ENCODE data around the gene AATK.
A peak's percentile ranks its signal among the peaks of the same experiment; 100 is the strongest.

The AATK gene

GRCh38 chr17:81195941-81196495, 30.0 kb upstream of the AATK start:
- DNase-seq (ENCODE audit: low spot score), result no peak

GRCh38 chr17:81194941-81195901, 29.2 kb upstream of the AATK start:
- no peak for DNase-seq (ENCODE audit: low spot score)

- no peak for DNase-seq (ENCODE audit: low spot score)
Measured at GRCh38 chr17:81194225-81194760, 28.3 kb upstream of the AATK start.

- no peak for DNase-seq (ENCODE audit: low spot score)
Measured at GRCh38 chr17:81193470-81194224, 27.6 kb upstream of the AATK start.

- no peak for DNase-seq (ENCODE audit: low spot score)
Measured at GRCh38 chr17:81193051-81193410, 27.0 kb upstream of the AATK start.

DNA sequence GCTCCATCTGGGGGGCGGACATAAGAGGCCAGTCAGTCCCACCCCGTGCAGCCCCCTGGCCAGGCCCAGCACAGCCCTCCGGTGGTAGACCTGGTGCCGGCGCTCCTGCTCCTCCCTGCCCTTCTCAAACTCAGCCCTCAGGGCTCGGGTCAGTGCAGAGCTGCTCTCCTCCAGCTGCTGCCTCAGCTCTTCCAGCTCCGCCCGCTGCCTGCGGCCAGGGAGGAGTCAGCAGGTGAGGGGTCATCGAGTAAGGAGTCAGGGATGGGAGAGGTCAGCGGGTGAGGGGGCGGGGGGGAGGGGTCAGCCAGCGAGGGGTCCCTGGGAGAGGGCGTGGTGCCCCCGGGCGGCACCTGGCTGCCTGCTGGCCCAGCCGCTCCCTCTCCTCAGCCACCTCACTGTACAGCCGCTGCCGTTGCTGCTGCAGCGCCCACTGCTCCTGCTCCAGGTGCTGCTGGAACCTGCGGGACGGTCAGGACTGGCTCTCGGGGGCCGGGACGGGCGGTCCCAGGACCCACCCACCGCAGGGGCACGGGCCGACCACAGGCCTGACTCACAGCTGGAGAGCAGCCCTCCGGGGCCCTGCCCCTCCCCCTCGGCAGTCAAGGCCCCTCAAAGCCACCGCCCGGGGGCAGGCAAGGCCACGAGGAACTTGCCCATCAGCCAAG, 26.5 kb upstream of the AATK start:
- DNase-seq (ENCODE audit: low spot score), result peak; percentile 55

GRCh38 chr17:81191646-81192045, 25.6 kb upstream of the AATK start:
- DNase-seq (ENCODE audit: low spot score), result no peak

- no peak for DNase-seq (ENCODE audit: low spot score)
Measured at GRCh38 chr17:81191116-81191515, 25.1 kb upstream of the AATK start.

GRCh38 chr17:81190591-81190990, 24.6 kb upstream of the AATK start:
- DNase-seq (ENCODE audit: low spot score), result no peak

- DNase-seq (ENCODE audit: low spot score), result peak; percentile 78
Measured at GRCh38 chr17:81189670-81190530, 23.9 kb upstream of the AATK start.

DNA sequence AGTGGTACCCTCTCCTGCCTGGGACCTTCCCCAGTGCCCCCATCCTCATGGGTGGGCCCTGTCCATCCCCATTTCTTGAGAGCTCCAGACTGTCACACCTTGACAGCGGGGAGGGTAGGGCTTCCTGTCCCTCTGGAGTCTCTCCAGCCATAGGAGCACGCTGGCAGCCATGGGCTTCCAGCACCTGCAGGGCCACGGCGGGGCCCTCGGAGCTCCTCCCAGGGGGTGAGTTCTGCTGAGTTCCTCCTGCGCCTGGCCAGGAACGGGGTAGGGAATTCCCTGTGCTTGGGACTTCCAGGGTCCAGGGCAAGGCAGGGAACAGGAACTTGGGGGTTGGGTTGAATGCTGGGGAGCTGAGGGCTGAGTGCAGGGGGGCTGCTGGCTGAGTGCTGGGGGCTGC, 23.0 kb upstream of the AATK start:
- no peak for DNase-seq (ENCODE audit: low spot score)

- DNase-seq (ENCODE audit: low spot score), result no peak
Measured at GRCh38 chr17:81188491-81188840, 22.4 kb upstream of the AATK start.

GRCh38 chr17:81187586-81188490, 21.8 kb upstream of the AATK start:
- no peak for DNase-seq (ENCODE audit: low spot score)

DNA sequence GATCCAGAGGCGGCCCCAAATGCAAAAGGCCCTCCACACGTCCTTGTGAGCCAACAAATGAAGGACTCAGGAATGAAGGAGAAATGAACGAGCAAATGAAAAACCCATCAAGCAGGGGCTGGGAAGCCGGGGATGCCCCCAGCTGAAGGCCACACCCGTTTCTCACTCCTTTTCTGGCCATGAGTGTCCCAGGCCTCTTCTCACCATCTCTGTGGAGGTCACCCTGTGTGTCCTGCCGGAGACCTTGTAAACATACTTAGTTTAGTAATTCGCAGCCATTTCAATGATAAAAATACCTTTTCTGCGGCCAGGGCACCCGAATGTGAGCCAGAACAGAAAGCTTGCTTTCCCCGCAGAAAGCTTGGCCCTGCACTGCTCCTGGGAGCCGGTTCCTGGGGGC, 21.1 kb upstream of the AATK start:
- no peak for DNase-seq (ENCODE audit: low spot score)

GRCh38 chr17:81186203-81186602, 20.2 kb upstream of the AATK start:
- no peak for DNase-seq (ENCODE audit: low spot score)

GRCh38 chr17:81184555-81184954, 18.5 kb upstream of the AATK start:
- DNase-seq (ENCODE audit: low spot score), result peak; percentile 78

DNA sequence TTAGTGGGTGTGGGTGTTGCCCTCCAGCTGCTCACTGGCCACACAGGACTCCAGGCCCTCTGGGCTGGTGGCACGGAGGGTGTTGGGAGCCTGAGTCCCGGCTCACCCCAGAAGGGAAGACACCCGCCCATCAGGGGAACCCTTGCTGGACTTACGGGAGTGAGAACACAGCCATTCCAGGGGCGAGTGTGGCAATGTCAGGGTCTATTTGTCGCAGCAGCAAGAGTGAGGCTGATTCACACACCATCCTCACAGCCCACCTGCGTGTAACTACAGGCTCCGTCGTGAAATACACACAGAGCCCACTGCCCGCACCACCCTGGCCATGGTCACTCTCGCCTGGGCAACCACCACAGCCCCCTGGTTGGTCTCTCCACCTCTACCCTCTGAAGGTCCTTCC, 17.8 kb upstream of the AATK start:
- no peak for DNase-seq (ENCODE audit: low spot score)

GRCh38 chr17:81183316-81183715, 17.3 kb upstream of the AATK start:
- DNase-seq (ENCODE audit: low spot score), result no peak

- no peak for DNase-seq (ENCODE audit: low spot score)
Measured at GRCh38 chr17:81182596-81182995, 16.6 kb upstream of the AATK start.

- DNase-seq (ENCODE audit: low spot score), result no peak
Measured at GRCh38 chr17:81181811-81182185, 15.8 kb upstream of the AATK start.
